B cell (primary cell): Measurements from ENCODE around the gene NSDHL. TPM values are rescaled to one million over a fixed set of nuclear protein-coding genes. Genes with fewer than 3 reads are reported as not detected.

ENCODE experiments used
- ATAC-seq: fragments of 200-7000 bp; cut with Tn5 transposase; one replicate; pipeline ENCODE4 v1.10.0; 2021; ENCODE audit warnings: low read depth, mild to moderate bottlenecking, moderate number of reproducible peaks, moderate library complexity
- CTCF ChIA-PET: fragments of 350-600 bp; sonication (Branson Sonifier 250); formaldehyde crosslinking; loops from one replicate; lab custom pipeline; 2021; ENCODE audit warnings: antibody characterized with exemption, inconsistent platforms; lab: Charles Lee
- POLR2A ChIA-PET: fragments of 350-600 bp; sonication (Branson Sonifier 250); formaldehyde crosslinking; loops from one replicate; lab custom pipeline; 2021; ENCODE audit warnings: antibody characterized with exemption; lab: Charles Lee
- DNase-seq: peaks from one replicate; pipeline ENCODE4 v3.0.0; 2013
- H2AFZ ChIP-seq: 2 replicates; pipeline ENCODE4 v1.6.1; 2012; ENCODE audit warnings: mild to moderate bottlenecking, low read depth, low read length; ENCODE audit not compliant: insufficient read depth, poor library complexity, severe bottlenecking
- H3K27ac ChIP-seq, 2 donors: 1 replicate in 1 of 2; 2 replicates in 1 of 2; pipeline ENCODE4 v1.5.1; 2012 to 2013; ENCODE audit warnings: low read length in 2 of 2, mild to moderate bottlenecking in 2 of 2, moderate library complexity in 1 of 2
- H3K27me3 ChIP-seq, 4 experiments: fragments of 200-600 bp in 1 of 4; sonication (generic) in 1 of 4; replicated peaks in 1 of 4; 1 replicate in 2 of 4; 2 replicates in 2 of 4; pipeline versions ENCODE4 v1.6.1 to v1.7.0; 2013 to 2016; ENCODE audit warnings: low read length in 3 of 4, mild to moderate bottlenecking in 2 of 4, mixed read lengths in 1 of 4, moderate library complexity in 1 of 4; ENCODE audit not compliant: insufficient read depth in 4 of 4, control insufficient read depth in 3 of 4; ENCODE audit errors: control extremely low read depth in 1 of 4
- H3K36me3 ChIP-seq, 2 experiments: replicated peaks in 1 of 2; 1 replicate in 1 of 2; 2 replicates in 1 of 2; pipeline versions ENCODE4 v1.6.1 to v1.7.1; 2013; ENCODE audit warnings: low read length in 1 of 2; ENCODE audit not compliant: insufficient read depth in 2 of 2, control insufficient read depth in 1 of 2; ENCODE audit errors: control extremely low read depth in 1 of 2, extremely low read depth in 1 of 2
- H3K4me1 ChIP-seq, 2 donors: fragments of 200-600 bp in 1 of 2; sonication (generic) in 1 of 2; 1 replicate in 1 of 2; 2 replicates in 1 of 2; pipeline versions ENCODE4 v1.5.1 to v1.6.1; 2013 to 2017; ENCODE audit warnings: low read length in 2 of 2; ENCODE audit not compliant: control insufficient read depth in 2 of 2, insufficient read depth in 2 of 2
- H3K4me2 ChIP-seq: replicated peaks from 2 replicates; pipeline ENCODE3; 2012; ENCODE audit warnings: mild to moderate bottlenecking, low read depth, low read length; ENCODE audit not compliant: poor library complexity, severe bottlenecking
- H3K4me3 ChIP-seq, 5 experiments: fragments of 200-600 bp in 1 of 5; sonication (generic) in 1 of 5; 1 replicate in 3 of 5; 2 replicates in 2 of 5; pipeline versions ENCODE4 v1.5.1 to v1.7.0; 2011 to 2016; ENCODE audit warnings: low read length in 4 of 5, mild to moderate bottlenecking in 4 of 5, low read depth in 2 of 5, control low read depth in 1 of 5, moderate library complexity in 1 of 5; ENCODE audit not compliant: insufficient read depth in 1 of 5; ENCODE audit errors: control extremely low read depth in 1 of 5, extremely low read depth in 1 of 5
- H3K79me2 ChIP-seq: fragments of 200-600 bp; sonication (generic); one replicate; pipeline ENCODE4 v1.6.0; 2016; ENCODE audit warnings: low read length; ENCODE audit not compliant: control insufficient read depth, insufficient read depth
- H3K9ac ChIP-seq: fragments of 200-600 bp; sonication (generic); 2 replicates; pipeline ENCODE4 v1.6.1; 2017; ENCODE audit warnings: mild to moderate bottlenecking, low read length, moderate library complexity
- H3K9me3 ChIP-seq, 3 donors: one replicate each; pipeline versions ENCODE4 v1.6.1 to v1.7.1; 2013; ENCODE audit warnings: low read length in 2 of 3; ENCODE audit not compliant: control insufficient read depth in 2 of 3, insufficient read depth in 1 of 3; ENCODE audit errors: control extremely low read depth in 1 of 3
- H4K20me1 ChIP-seq: 2 replicates; pipeline ENCODE4 v1.6.0; 2012; ENCODE audit warnings: mild to moderate bottlenecking, low read length; ENCODE audit not compliant: insufficient read depth, control insufficient read depth, poor library complexity, severe bottlenecking
- H3K27ac Mint-ChIP-seq: one replicate; pipeline ENCODE4 v1.8.0; 2021; ENCODE audit warnings: mixed read lengths
- H3K27me3 Mint-ChIP-seq: one replicate; pipeline ENCODE4 v1.8.0; 2021; ENCODE audit warnings: mixed read lengths
- H3K4me1 Mint-ChIP-seq: one replicate; pipeline ENCODE4 v1.8.0; 2021; ENCODE audit warnings: mixed read lengths
- H3K4me3 Mint-ChIP-seq: one replicate; pipeline ENCODE4 v1.8.0; 2021; ENCODE audit warnings: mixed read lengths
- H3K9me3 Mint-ChIP-seq: one replicate; pipeline ENCODE4 v1.8.0; 2022; ENCODE audit warnings: mixed read lengths; ENCODE audit not compliant: insufficient read depth
- EZH2 ChIP-seq: IDR thresholded peaks from 2 replicates; pipeline ENCODE4 v1.6.1; 2012; ENCODE audit warnings: borderline replicate concordance, low read depth, mild to moderate bottlenecking, moderate library complexity, low read length; ENCODE audit not compliant: insufficient read depth, poor library complexity, severe bottlenecking
- WGBS: methylation state at CpG from one replicate; pipeline ENCODE4 v1.1.5; 2013; ENCODE audit warnings: missing lambda C conversion rate; ENCODE audit not compliant: insufficient coverage; 5-methylcytosine and 5-hydroxymethylcytosine counted together
- intact Hi-C: fragments of 100-400 bp; cut with micrococcal nuclease; formaldehyde crosslinking; loops from one replicate; pipeline ENCODE4 v1.10.0; 2022
- polyA plus RNA-seq: library from polyadenylated mRNA; depleted of rRNA; stranded (reverse); fragments of >200 nt; gene quantifications from 2 replicates; pipeline ENCODE4 v1.2.3, GENCODE V29; 2012
- total RNA-seq, 2 donors: library from RNA; stranded (reverse); fragments of 120-200 nt in 1 of 2; gene quantifications; 1 replicate in 1 of 2; 2 replicates in 1 of 2; pipeline versions ENCODE4 v1.2.3 to v1.2.4, GENCODE V29; 2013 to 2022
- TF ChIP-seq, protein P1 (sequence below): fragments of 200-600 bp; IDR thresholded peaks from one replicate; pipeline ENCODE4 v1.8.0; 2022; ENCODE audit warnings: antibody characterized with exemption, mild to moderate bottlenecking

Gene NSDHL
- total and polyA plus RNA-seq, 2 donors (not counting 1 experiment from before 2014, with no cell fraction given), result 4.9 to 10.3 TPM

DNA sequence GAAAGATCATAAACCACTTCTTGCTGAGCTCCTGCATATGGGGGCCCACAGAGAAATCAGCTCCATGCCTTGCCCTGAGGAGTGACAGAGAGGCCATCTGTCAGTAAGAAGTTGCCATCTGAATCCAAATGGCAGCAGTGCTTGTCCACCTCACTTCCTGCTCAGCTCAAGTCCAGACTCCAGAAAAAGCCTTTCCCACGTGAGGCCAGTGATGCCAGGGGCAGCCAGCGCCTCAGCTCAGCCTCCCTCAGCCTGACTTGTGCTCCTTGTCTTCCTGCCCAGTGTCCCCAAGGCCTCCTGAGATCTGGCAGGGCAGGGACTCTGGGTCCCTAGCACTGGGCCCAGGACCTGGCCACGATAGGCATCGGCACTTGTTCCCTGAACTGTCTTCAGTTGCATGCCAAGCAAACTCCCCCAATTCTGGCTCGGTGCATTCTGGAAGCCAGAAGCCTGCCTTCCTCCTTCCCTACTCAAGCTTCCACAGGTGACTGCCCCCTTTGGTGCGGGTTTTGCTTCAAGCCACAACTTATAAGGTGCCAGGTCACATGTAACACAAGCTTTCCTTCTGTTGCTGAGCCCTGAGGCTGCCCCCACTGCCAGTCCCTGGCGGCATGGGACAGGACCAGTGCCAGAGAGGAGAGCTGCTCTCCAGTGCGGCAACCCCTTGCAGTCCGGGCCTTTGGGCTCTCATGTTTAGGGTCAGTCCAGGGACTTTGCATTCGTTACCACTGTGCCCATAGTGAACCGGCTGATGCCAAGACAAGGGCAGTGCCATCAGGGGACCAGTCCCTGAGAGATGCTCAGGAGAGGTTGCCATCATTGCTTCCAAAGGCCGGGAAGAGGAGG lies 69.2 kb downstream of the NSDHL start:
- H3K79me2 ChIP-seq, result no peaks in the 10 kb centered on the region
- CTCF ChIA-PET, result no interaction called here
- intact Hi-C loops, result no loop called here
- Mint-ChIP-seq H3K9me3 (no peaks in the 10 kb centered on the region), H3K4me3 (no peak overlapping the region), H3K4me1 (peaks cover 3% of the 10 kb centered on the region), H3K27ac (no peak overlapping the region), H3K27me3 (peaks cover 29% of the 10 kb centered on the region)
- no peak overlapping the region for H3K9ac ChIP-seq
- no peaks in the 10 kb centered on the region for H4K20me1 ChIP-seq
- no peak overlapping the region for H3K4me3 ChIP-seq
- H3K4me1 ChIP-seq, result no peaks in the 10 kb centered on the region
- no peak for TF ChIP-seq EZH2
- TF ChIP-seq, protein P1, sequence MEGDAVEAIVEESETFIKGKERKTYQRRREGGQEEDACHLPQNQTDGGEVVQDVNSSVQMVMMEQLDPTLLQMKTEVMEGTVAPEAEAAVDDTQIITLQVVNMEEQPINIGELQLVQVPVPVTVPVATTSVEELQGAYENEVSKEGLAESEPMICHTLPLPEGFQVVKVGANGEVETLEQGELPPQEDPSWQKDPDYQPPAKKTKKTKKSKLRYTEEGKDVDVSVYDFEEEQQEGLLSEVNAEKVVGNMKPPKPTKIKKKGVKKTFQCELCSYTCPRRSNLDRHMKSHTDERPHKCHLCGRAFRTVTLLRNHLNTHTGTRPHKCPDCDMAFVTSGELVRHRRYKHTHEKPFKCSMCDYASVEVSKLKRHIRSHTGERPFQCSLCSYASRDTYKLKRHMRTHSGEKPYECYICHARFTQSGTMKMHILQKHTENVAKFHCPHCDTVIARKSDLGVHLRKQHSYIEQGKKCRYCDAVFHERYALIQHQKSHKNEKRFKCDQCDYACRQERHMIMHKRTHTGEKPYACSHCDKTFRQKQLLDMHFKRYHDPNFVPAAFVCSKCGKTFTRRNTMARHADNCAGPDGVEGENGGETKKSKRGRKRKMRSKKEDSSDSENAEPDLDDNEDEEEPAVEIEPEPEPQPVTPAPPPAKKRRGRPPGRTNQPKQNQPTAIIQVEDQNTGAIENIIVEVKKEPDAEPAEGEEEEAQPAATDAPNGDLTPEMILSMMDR, result no peak
- no peaks in the 10 kb centered on the region for H3K36me3 ChIP-seq
- POLR2A ChIA-PET, result no interaction called here
- no peaks in the 10 kb centered on the region for H3K9me3 ChIP-seq
- no peak overlapping the region for H3K27ac ChIP-seq
- DNase-seq (no peak), ATAC-seq (no peak)
- 92% methylated on average over 8 of the region's 12 CpGs for WGBS
- H3K4me2 ChIP-seq, result no peak overlapping the region
- peaks cover 0 to 5% (median 0%) of the 10 kb centered on the region in 4 experiments for H3K27me3 ChIP-seq
- no peak overlapping the region for H2AFZ ChIP-seq

- DNase-seq (no peak), ATAC-seq (no peak)
- Histone ChIP-seq H3K9ac (no peak overlapping the region), H3K27me3 (peaks cover 0 to 5% (median 0%) of the 10 kb centered on the region in 4 experiments), H3K4me3 (no peak overlapping the region), H4K20me1 (no peaks in the 10 kb centered on the region), H3K79me2 (no peaks in the 10 kb centered on the region), H3K4me2 (no peak overlapping the region), H3K9me3 (no peaks in the 10 kb centered on the region), H3K27ac (no peak overlapping the region), H3K36me3 (no peaks in the 10 kb centered on the region), H2AFZ (no peak overlapping the region), H3K4me1 (no peaks in the 10 kb centered on the region)
- TF ChIP-seq EZH2, result no peak
- TF ChIP-seq, protein P1, result no peak
- Mint-ChIP-seq H3K4me3 (no peak overlapping the region), H3K9me3 (no peaks in the 10 kb centered on the region), H3K27ac (no peak overlapping the region), H3K4me1 (peaks cover 3% of the 10 kb centered on the region), H3K27me3 (peaks cover 23% of the 10 kb centered on the region)
- WGBS, result 100% methylated on average over 1 of the region's 8 CpGs
- ChIA-PET CTCF (no interaction called here), POLR2A (no interaction called here)
- intact Hi-C loops, result no loop called here
Observed at GRCh38 chrX:152900937-152901445, 70.1 kb downstream of the NSDHL start.
